Progenitor cell of endocrine pancreas (in vitro differentiated cells): Measurements from ENCODE around the gene RASGRP2. TPM values are rescaled to one million over a fixed set of nuclear protein-coding genes. Genes with fewer than 3 reads are reported as not detected.

Experiments used
- DNase-seq: peaks from one replicate; pipeline ENCODE4 v3.0.0; 2021; ENCODE audit warnings: low spot score; ENCODE audit not compliant: unreplicated experiment
- H3K27ac Mint-ChIP-seq: 2 replicates; pipeline ENCODE4 v1.8.0; 2021; ENCODE audit warnings: mild to moderate bottlenecking, moderate library complexity, mixed read lengths
- H3K27me3 Mint-ChIP-seq: 2 replicates; pipeline ENCODE4 v1.8.0; 2021; ENCODE audit warnings: mixed read lengths
- H3K36me3 Mint-ChIP-seq: 2 replicates; pipeline ENCODE4 v1.8.0; 2022; ENCODE audit warnings: mixed read lengths; ENCODE audit not compliant: insufficient read depth
- H3K4me1 Mint-ChIP-seq: 2 replicates; pipeline ENCODE4 v1.8.0; 2021; ENCODE audit warnings: low read depth, mixed read lengths
- H3K4me3 Mint-ChIP-seq: 2 replicates; pipeline ENCODE4 v1.8.0; 2021; ENCODE audit warnings: low read depth, mild to moderate bottlenecking, moderate library complexity, mixed read lengths
- H3K9me3 Mint-ChIP-seq: 2 replicates; pipeline ENCODE4 v1.8.0; 2021; ENCODE audit warnings: low read depth, mixed read lengths
- total RNA-seq: library from RNA; stranded (reverse); gene quantifications from 2 replicates; pipeline ENCODE4 v1.2.1, GENCODE V29; 2021
- TF ChIP-seq, protein P1 (sequence below): fragments of 200-600 bp; sonication (generic); IDR thresholded peaks from one replicate; pipeline ENCODE4 v1.5.0; 2021; ENCODE audit warnings: antibody characterized with exemption, mild to moderate bottlenecking; ENCODE audit not compliant: unreplicated experiment

Gene RASGRP2
- total RNA-seq, 1 donor from 2014 or later: 0.53 TPM

DNA sequence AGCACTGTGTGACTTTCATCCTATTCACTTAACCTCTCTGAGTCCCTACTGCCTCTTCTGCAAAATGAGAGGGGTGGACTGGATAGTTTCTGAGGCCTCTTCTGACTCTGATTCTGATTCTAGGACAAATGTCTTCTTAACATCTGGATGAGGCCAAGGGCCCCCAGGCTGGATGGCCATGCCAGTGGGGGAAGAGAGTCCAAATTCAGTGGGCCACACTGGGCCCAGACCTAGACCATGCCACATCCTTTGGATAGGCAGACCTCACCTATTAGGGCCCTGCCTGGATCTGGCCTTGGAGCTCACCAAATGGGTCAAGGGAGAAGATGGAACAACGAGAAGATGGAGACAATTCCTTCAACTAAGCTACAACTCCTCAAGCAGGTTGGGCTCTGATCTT is 45.5 kb downstream of the RASGRP2 start:
- Mint-ChIP-seq H3K36me3 (peaks cover 1% of the 10 kb centered on the region), H3K9me3 (no peaks in the 10 kb centered on the region), H3K27ac (no peak overlapping the region), H3K4me3 (no peak overlapping the region), H3K27me3 (peaks cover 67% of the 10 kb centered on the region), H3K4me1 (no peaks in the 10 kb centered on the region)
- TF ChIP-seq, protein P1, sequence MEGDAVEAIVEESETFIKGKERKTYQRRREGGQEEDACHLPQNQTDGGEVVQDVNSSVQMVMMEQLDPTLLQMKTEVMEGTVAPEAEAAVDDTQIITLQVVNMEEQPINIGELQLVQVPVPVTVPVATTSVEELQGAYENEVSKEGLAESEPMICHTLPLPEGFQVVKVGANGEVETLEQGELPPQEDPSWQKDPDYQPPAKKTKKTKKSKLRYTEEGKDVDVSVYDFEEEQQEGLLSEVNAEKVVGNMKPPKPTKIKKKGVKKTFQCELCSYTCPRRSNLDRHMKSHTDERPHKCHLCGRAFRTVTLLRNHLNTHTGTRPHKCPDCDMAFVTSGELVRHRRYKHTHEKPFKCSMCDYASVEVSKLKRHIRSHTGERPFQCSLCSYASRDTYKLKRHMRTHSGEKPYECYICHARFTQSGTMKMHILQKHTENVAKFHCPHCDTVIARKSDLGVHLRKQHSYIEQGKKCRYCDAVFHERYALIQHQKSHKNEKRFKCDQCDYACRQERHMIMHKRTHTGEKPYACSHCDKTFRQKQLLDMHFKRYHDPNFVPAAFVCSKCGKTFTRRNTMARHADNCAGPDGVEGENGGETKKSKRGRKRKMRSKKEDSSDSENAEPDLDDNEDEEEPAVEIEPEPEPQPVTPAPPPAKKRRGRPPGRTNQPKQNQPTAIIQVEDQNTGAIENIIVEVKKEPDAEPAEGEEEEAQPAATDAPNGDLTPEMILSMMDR: no peak
- DNase-seq: no peak

DNA sequence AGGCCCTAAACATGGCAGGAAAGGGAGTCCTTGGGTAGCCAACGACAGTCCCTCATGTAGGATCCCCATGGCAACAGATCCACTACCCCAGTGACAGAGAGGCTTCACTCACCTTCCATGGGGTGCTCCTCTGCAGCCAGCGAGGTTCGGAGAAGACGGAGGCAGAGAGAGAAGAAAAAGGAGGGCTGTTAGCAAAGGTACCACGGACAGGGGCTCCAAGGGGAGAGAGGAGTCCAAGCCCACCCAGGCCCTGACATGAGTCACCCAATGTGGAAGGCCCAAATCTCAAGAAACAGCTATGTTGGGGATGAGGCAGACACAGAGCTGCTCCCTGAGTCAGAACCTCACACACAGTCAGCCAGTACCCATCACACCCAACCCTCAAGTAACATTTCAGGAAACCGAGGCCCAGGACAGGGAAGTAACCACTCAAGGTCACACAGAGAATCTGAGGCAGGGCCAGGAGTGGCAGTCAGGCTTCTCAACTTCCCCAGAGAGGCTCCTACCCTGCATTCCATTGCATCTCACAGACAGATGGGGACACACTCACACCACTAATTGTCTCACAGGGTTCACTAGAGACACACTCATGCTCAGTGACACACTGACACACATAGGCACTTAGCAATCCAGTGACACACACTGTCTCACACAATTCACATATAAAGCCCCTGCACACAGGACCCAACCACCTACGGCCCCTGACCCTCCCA is 46.1 kb downstream of the RASGRP2 start:
- peaks cover 72% of the 10 kb centered on the region for H3K27me3 Mint-ChIP-seq
- H3K36me3 Mint-ChIP-seq: peaks cover 1% of the 10 kb centered on the region
- H3K4me3 Mint-ChIP-seq: no peak overlapping the region
- H3K4me1 Mint-ChIP-seq: no peaks in the 10 kb centered on the region
- no peak overlapping the region for H3K27ac Mint-ChIP-seq
- H3K9me3 Mint-ChIP-seq: no peaks in the 10 kb centered on the region
- TF ChIP-seq, protein P1: no peak
- DNase-seq: no peak

DNA sequence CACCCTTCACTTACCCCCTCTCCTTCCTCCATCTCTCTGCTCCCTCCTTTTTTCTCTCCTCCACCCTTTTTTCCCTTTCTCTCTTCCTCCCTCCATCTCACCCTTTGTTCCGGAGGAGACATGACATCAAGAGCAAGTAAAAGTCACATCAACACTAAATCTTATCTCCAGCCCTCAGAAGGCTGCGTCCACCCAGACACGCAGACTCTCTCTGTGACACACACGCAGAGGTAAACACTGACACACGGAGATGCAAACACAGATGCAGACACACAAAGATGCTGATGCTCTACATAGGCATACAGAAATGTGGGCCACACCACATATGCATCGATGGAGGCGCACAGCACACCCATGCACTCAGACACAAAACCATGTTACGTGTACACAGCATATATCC is 47.9 kb downstream of the RASGRP2 start:
- H3K27ac Mint-ChIP-seq: no peak overlapping the region

DNA sequence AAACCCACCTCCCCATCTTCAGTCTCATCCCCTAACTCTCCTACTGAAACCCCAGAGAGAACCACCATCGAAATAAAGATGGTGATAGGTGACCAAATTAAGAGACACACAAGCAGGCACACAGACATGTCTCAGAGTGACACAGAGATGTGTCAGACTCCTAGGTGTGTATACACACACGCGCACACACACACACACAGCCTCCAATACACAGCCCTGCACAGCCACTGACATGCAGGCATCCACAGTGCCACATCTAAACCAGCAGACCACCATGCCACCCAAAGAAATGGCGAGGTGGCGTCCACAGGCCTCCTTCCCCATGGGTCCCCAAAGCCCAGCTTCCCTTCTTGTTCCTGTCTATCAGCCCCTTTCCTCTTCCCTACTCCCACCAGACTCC is 48.4 kb downstream of the RASGRP2 start:
- H3K27me3 Mint-ChIP-seq: peaks cover 86% of the 10 kb centered on the region
- H3K4me3 Mint-ChIP-seq: no peak overlapping the region
- TF ChIP-seq, protein P1: no peak
- H3K27ac Mint-ChIP-seq: no peak overlapping the region
- H3K9me3 Mint-ChIP-seq: no peaks in the 10 kb centered on the region
- H3K4me1 Mint-ChIP-seq: no peaks in the 10 kb centered on the region
- DNase-seq: no peak
- H3K36me3 Mint-ChIP-seq: no peaks in the 10 kb centered on the region

More for the DNA sequence above, 47.9 kb downstream of the RASGRP2 start:
- Mint-ChIP-seq H3K27me3 (peaks cover 86% of the 10 kb centered on the region), H3K36me3 (no peaks in the 10 kb centered on the region), H3K4me1 (no peaks in the 10 kb centered on the region), H3K4me3 (no peak overlapping the region), H3K9me3 (no peaks in the 10 kb centered on the region)
- TF ChIP-seq, protein P1: no peak
- DNase-seq: no peak

DNA sequence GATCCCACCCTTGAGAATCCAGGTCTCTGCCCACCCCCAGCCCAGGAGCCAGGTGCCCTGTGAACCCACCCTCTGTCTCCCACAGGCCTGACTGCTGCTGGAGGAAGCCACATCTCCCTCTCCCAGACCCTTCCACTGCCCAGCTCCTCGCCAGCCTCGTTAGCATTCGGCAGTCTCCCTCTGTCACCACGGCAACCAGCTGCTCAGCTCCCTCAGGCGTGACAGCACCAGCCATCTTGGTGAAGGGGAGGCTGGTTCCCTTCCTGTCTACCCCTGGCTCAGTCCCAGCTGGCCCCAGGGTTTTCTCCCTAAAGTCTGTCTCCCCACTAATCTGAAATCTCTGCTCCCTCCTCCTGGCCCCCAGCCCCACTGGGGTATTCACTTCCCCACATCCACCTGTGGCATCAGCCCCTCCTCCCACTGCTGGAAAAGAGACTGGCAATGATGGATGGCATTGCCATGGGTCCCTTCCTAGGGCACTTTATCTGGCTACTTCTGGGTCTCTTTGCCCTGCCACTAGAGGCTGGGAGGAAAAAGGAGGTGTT is 49.0 kb downstream of the RASGRP2 start:
- no peaks in the 10 kb centered on the region for H3K36me3 Mint-ChIP-seq
- H3K27me3 Mint-ChIP-seq: peaks cover 80% of the 10 kb centered on the region
- TF ChIP-seq, protein P1: no peak
- no peak overlapping the region for H3K4me3 Mint-ChIP-seq
- H3K27ac Mint-ChIP-seq: no peak overlapping the region
- DNase-seq: no peak
- no peaks in the 10 kb centered on the region for H3K9me3 Mint-ChIP-seq
- H3K4me1 Mint-ChIP-seq: no peaks in the 10 kb centered on the region
